22Rv1 (cell line): ENCODE data around the gene BPIFB6.

Experiments used
- H3K27ac ChIP-seq: fragments of 450-650 bp; 2 replicates; pipeline ENCODE4 v1.5.1; 2017
- ZFX ChIP-seq: fragments of 450-650 bp; IDR thresholded peaks from 2 replicates; pipeline ENCODE4 v1.6.1; 2017; ENCODE audit warnings: antibody characterized with exemption, borderline replicate concordance
- TF ChIP-seq, protein P1 (sequence below): fragments of 450-650 bp; IDR thresholded peaks from 2 replicates; pipeline ENCODE4 v1.5.1; 2017; ENCODE audit warnings: mild to moderate bottlenecking

Gene BPIFB6

GRCh38 chr20:32991792-32992641 lies 39.4 kb upstream of the BPIFB6 start:
- H3K27ac ChIP-seq, result no peak overlapping the region
- no peak for TF ChIP-seq ZFX
- TF ChIP-seq, protein P1, sequence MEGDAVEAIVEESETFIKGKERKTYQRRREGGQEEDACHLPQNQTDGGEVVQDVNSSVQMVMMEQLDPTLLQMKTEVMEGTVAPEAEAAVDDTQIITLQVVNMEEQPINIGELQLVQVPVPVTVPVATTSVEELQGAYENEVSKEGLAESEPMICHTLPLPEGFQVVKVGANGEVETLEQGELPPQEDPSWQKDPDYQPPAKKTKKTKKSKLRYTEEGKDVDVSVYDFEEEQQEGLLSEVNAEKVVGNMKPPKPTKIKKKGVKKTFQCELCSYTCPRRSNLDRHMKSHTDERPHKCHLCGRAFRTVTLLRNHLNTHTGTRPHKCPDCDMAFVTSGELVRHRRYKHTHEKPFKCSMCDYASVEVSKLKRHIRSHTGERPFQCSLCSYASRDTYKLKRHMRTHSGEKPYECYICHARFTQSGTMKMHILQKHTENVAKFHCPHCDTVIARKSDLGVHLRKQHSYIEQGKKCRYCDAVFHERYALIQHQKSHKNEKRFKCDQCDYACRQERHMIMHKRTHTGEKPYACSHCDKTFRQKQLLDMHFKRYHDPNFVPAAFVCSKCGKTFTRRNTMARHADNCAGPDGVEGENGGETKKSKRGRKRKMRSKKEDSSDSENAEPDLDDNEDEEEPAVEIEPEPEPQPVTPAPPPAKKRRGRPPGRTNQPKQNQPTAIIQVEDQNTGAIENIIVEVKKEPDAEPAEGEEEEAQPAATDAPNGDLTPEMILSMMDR, result no peak

GRCh38 chr20:32993496-32994050 lies 37.9 kb upstream of the BPIFB6 start:
- TF ChIP-seq, protein P1, result no peak
- no peak for TF ChIP-seq ZFX
- no peak overlapping the region for H3K27ac ChIP-seq

- TF ChIP-seq, protein P1, result 0 out of 2 replicates have a peak, but pooled peaks have one; percentile 8
- no peak for TF ChIP-seq ZFX
- no peak overlapping the region for H3K27ac ChIP-seq
Measured at GRCh38 chr20:32995802-32996201, 35.6 kb upstream of the BPIFB6 start.

GRCh38 chr20:32997431-32997830 lies 34.0 kb upstream of the BPIFB6 start:
- TF ChIP-seq, protein P1, result no peak
- TF ChIP-seq ZFX, result no peak
- no peak overlapping the region for H3K27ac ChIP-seq

DNA sequence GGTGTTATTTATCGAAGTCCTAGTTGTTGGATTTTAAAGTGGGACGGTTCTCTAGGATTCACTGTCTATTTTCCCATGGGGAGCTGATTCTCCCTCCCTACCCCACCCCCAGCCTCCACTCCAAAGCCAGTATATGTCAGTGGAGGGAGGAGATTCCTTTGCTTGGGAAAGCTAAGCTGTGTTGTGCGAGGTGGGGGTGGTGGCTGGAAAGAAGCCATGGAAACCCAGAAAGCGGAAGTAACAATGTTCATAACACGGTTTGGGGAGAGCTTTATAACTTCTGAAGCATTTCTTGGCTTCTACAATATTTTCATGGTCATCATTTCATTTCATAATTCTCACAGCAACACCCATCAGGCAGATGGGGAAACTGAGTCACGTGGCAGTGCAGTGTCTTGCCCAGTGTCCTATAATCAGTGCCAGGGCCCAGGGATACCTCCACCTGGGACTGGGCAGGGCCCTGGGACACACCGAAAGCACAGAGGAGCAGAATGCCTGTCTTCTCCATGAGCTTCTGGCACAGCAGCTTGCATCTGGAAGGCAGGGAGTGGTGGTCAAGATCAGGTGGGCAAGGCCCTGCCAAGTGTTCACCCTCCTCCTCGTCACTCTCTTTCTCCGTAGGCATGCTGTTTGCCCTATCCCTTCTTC lies 31.7 kb upstream of the BPIFB6 start:
- TF ChIP-seq, protein P1, result no peak
- H3K27ac ChIP-seq, result no peak overlapping the region

DNA sequence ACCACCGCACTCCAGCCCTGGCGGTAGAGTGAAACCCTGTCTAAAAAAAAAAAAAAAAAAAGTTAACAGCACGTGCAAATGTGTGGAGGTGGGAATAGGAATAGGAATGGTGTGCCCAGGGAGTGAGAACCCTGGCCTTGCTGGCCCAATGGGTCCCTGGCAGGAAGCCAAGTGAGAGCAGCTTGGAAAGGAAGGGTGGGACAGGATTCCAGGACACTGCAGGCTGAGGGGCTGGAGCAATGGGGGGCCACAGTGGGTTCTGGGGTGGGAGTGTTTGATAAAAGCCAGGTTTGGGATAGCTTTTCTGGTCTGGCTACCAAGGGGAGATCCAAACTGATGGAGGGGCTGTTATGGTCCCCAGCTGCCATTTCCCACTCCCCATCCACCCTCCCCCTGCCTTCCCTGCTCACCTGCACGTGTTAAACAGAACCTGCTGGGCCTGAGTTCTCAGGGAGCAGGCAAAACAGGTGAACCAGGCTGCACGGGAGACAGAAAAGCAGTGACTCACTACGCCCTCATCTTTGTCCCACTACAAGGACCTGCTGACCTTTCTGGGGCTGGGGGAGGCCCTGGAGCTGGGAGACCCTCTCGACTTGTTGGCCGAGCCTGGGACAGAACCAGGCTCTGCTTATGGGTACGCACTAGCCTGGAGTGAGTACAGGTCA lies 30.5 kb upstream of the BPIFB6 start:
- TF ChIP-seq, protein P1, result no peak
- TF ChIP-seq ZFX, result no peak
- no peak overlapping the region for H3K27ac ChIP-seq
